NT2/D1 (cell line): Measurements from ENCODE around the gene FBXO5.

ENCODE experiments used
- DNase-seq: peaks from one replicate; pipeline ENCODE4 v3.0.0-alpha.2; 2011; ENCODE audit warnings: low read depth, low spot score
- H3K27me3 ChIP-seq: 2 replicates; pipeline ENCODE4 v1.6.0; 2011; ENCODE audit warnings: mild to moderate bottlenecking; ENCODE audit not compliant: insufficient read length, insufficient read depth
- H3K36me3 ChIP-seq: 2 replicates; pipeline ENCODE4 v1.6.1; 2011; ENCODE audit warnings: mild to moderate bottlenecking, low read length, mixed read lengths; ENCODE audit not compliant: insufficient read depth, insufficient read length
- H3K4me1 ChIP-seq: 2 replicates; pipeline ENCODE4 v1.5.1; 2011; ENCODE audit not compliant: insufficient read depth, insufficient read length
- H3K4me3 ChIP-seq: 2 replicates; pipeline ENCODE4 v1.5.1; 2011; ENCODE audit warnings: low read depth; ENCODE audit not compliant: insufficient read length
- H3K9ac ChIP-seq: 2 replicates; pipeline ENCODE4 v1.6.0; 2011; ENCODE audit warnings: low read depth; ENCODE audit not compliant: insufficient read length
- H3K9me3 ChIP-seq: 2 replicates; pipeline ENCODE4 v1.5.1; 2011; ENCODE audit warnings: mild to moderate bottlenecking, low read length; ENCODE audit not compliant: insufficient read depth
- SUZ12 ChIP-seq: IDR thresholded peaks from 2 replicates; pipeline ENCODE4 v1.6.1; 2011; ENCODE audit not compliant: insufficient read length, insufficient read depth; ENCODE audit errors: extremely low read depth
- YY1 ChIP-seq: IDR thresholded peaks from 2 replicates; pipeline ENCODE4 v1.6.1; 2011; ENCODE audit not compliant: insufficient read length, insufficient read depth
- ZNF274 ChIP-seq: IDR thresholded peaks from 2 replicates; pipeline ENCODE4 v1.6.1; 2011; ENCODE audit warnings: mild to moderate bottlenecking, low read depth, low read length

Gene FBXO5

DNA sequence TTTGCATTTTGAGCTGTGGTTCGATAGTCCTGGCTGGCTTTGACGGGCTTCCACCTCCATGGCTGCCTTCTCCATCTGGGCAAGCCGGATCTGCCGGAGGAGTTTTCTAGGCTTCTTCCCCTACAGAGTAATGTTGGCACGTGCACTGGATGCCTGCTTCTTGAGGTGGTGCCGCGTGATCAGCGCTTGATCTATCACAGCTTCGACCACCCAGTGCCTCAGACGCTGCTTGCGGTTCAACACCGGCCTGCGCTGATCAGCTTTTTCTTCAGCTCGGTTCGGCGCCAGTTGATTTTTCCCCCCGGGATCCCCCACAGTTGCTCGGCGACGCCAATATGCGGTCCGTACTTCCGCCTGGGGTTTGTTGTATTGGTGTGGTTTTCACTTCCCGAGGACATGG lies 23.5 kb downstream of the FBXO5 start:
- H3K36me3 ChIP-seq: no peaks in the 10 kb centered on the region
- H3K9me3 ChIP-seq: peaks cover 6% of the 10 kb centered on the region
- DNase-seq: no peak
- H3K4me3 ChIP-seq: no peak overlapping the region
- no peak overlapping the region for H3K9ac ChIP-seq
- TF ChIP-seq YY1: no peak
- no peak for TF ChIP-seq SUZ12
- TF ChIP-seq ZNF274: no peak
- no peaks in the 10 kb centered on the region for H3K27me3 ChIP-seq
- no peaks in the 10 kb centered on the region for H3K4me1 ChIP-seq

DNA sequence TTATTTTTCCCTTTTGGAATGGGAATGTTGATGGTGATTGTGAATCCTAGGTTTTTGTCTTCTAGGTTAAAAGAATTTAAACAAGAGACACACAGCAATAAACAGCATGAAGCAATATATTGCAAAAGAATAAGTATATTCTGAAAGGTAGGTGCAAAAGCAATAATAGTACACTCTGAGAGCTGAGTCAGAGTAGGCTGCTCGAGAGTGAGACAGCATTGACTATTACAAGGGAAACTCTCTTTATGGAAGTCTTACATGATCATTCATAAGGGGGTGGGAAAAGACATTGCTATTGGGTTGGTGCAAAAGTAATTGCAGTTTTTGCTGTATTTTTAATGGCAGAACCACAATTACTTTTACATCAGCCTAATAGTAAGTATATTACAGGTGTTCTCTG lies 25.0 kb downstream of the FBXO5 start:
- no peak for DNase-seq
- Histone ChIP-seq H3K4me3 (no peak overlapping the region), H3K4me1 (no peaks in the 10 kb centered on the region), H3K27me3 (no peaks in the 10 kb centered on the region), H3K9me3 (peaks cover 6% of the 10 kb centered on the region), H3K36me3 (no peaks in the 10 kb centered on the region), H3K9ac (no peak overlapping the region)
- no peak for TF ChIP-seq ZNF274
- TF ChIP-seq SUZ12: no peak
- TF ChIP-seq YY1: no peak

DNA sequence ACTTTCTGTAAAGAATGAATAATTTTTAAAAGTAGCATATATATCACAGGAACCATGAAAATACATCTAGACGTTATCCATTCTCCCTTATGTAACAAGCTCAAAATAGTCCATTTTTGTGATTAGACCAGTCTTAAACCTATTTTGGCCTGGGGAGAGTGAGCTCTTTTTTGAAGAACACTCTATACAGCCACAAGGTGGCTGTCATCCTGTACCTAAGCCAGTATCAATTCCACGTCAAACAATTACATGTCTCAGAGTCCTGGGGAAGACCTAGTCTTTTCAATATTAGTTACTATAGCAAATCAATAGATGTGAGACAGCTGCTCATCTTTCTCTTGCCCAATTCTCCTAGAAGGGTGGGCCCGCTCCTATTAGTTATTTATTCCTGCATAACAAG lies 28.4 kb downstream of the FBXO5 start:
- Histone ChIP-seq H3K27me3 (no peaks in the 10 kb centered on the region), H3K36me3 (no peaks in the 10 kb centered on the region), H3K4me3 (no peak overlapping the region), H3K4me1 (no peaks in the 10 kb centered on the region), H3K9me3 (peaks cover 6% of the 10 kb centered on the region), H3K9ac (no peak overlapping the region)
- no peak for DNase-seq
- TF ChIP-seq ZNF274: no peak
- no peak for TF ChIP-seq YY1
- no peak for TF ChIP-seq SUZ12

DNA sequence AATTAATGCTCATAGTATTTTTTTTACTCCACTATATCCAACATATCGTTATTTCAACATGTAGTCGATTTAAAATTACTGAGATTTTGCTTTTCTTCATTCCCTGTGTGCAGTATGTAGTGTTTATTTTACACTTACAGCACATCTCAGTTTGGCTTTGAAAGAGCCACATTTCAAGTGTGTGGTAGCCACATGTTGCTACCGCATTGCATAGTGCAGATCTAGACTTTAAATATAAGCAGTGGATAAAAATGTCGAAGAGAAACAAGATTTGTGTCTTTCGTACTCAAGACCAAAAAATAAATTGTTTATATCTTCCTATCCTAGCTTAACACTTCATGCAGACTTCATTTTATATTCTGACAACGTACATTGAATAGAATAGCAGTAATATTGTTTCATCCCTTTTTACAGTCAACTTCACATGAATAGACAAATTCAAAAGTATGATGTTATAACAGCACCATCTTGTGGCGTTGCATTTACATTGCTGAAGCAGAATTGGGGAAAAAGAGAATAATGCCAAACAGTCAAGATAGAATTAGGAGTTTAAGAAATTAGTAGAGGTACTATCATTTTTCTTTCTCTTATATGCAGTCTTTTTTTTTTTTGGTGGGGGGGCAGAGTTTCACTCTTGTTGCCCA lies 29.9 kb downstream of the FBXO5 start:
- peaks cover 6% of the 10 kb centered on the region for H3K9me3 ChIP-seq
- DNase-seq: no peak
- no peak overlapping the region for H3K4me3 ChIP-seq
- no peak for TF ChIP-seq YY1
- H3K36me3 ChIP-seq: no peaks in the 10 kb centered on the region
- H3K27me3 ChIP-seq: no peaks in the 10 kb centered on the region
- H3K4me1 ChIP-seq: no peaks in the 10 kb centered on the region
- no peak overlapping the region for H3K9ac ChIP-seq

DNA sequence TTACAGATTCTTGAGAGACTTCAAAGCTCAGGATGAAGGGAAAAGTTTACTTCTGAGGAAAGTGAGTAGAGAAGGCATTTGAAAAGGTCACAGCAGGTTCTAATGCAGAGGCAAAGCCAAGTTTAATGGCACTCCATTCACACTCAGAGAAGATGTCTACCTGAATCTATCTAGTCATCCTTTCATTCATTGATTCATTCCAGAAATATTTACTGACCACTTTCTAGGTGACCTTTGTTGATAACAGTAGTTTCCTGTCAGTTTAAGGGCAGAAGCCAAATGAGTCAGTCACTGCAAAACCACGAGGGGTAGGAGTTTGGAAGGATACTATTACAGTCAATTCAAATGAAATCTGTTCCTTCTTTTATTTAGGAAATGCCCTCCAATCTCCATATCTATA lies 30.8 kb downstream of the FBXO5 start:
- no peak for DNase-seq
- H3K9ac ChIP-seq: no peak overlapping the region
- H3K27me3 ChIP-seq: no peaks in the 10 kb centered on the region
- TF ChIP-seq SUZ12 (no peak), YY1 (no peak), ZNF274 (no peak)
- no peaks in the 10 kb centered on the region for H3K36me3 ChIP-seq
- peaks cover 6% of the 10 kb centered on the region for H3K9me3 ChIP-seq
- no peak overlapping the region for H3K4me3 ChIP-seq
- no peaks in the 10 kb centered on the region for H3K4me1 ChIP-seq

DNA sequence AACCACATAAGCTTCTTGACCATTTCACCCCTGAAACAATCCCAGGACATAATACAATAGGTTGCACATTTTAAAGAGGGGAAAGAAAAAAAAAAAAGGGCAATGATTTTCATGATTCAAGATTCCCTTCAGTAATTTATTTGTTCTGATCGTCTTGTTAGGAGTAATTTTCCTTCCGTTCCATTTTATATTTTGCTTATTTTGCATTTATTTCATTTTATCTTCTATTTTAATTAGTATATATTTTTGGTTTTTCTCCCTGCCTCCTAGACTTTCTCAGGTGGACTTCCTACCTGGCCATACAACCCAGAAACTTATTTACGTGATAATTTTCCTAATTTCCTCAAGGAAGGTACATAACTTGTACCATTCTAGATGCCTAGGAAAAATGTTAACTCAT lies 32.6 kb downstream of the FBXO5 start:
- TF ChIP-seq SUZ12: no peak
- TF ChIP-seq YY1: no peak
- TF ChIP-seq ZNF274: no peak
- no peaks in the 10 kb centered on the region for H3K4me1 ChIP-seq
- no peak for DNase-seq
- H3K36me3 ChIP-seq: no peaks in the 10 kb centered on the region
- no peak overlapping the region for H3K4me3 ChIP-seq
- no peaks in the 10 kb centered on the region for H3K9me3 ChIP-seq
- H3K27me3 ChIP-seq: no peaks in the 10 kb centered on the region
- H3K9ac ChIP-seq: no peak overlapping the region

DNA sequence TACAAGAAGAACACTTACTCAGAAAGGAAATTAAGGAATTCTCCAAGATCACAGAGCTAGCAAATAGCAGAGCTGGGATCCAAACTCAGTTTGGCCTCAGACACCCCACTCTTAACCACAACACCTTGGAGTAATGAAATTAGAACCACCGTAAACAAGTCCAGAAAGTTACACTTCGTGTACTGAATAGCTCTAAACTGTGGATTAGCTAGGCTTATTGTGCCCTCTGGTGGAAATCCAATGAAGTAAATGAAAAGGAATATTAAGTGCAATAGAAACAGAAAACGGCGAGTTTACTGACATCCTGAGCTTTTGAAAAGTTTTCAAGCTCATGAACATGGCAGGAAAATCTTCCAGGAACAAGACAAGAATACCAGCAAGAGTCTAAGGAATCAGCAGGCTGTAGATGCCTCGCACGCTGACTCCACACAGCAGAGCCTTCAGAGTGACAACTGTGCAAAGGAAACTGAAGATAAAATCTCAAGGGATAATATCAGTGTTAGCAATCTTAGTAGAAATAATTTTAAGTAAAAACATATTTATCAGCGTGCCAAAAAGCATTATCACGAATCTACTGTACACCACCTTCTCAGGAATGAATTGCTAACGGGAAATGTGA lies 34.6 kb downstream of the FBXO5 start:
- H3K4me1 ChIP-seq: no peaks in the 10 kb centered on the region
- H3K9me3 ChIP-seq: no peaks in the 10 kb centered on the region
- no peaks in the 10 kb centered on the region for H3K27me3 ChIP-seq
- no peak for DNase-seq
- H3K36me3 ChIP-seq: no peaks in the 10 kb centered on the region
- no peak overlapping the region for H3K9ac ChIP-seq
- no peak for TF ChIP-seq ZNF274
- TF ChIP-seq SUZ12: no peak
- no peak for TF ChIP-seq YY1
- H3K4me3 ChIP-seq: no peak overlapping the region

DNA sequence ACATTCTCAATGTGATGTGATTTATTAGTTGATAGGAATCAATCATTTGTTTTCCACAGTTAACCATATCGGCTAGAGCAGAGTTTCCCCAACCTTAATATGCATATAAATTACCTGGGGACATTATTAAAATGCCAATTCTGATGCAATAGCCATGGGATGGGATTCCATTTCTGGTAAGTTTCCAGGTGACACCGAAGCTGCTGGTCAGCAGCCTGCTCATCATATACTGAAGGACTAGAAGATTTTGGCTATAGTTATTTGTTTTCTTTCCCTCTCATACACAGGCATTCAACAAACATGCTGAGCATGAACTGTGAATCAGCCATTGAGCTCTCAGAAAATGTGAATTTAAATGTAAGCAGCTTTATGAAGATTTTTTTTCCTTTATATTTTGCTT lies 35.8 kb downstream of the FBXO5 start:
- Histone ChIP-seq H3K36me3 (no peaks in the 10 kb centered on the region), H3K4me1 (no peaks in the 10 kb centered on the region), H3K4me3 (no peak overlapping the region), H3K27me3 (no peaks in the 10 kb centered on the region), H3K9ac (no peak overlapping the region), H3K9me3 (no peaks in the 10 kb centered on the region)
- TF ChIP-seq YY1 (no peak), ZNF274 (no peak), SUZ12 (no peak)
- no peak for DNase-seq
